NCI-H510A treated with DMSO at 0.1 percent for 48 hours (cell line): ENCODE results near the gene LEMD2.
A peak's percentile ranks its signal among the peaks of the same experiment; 100 is the strongest.

ENCODE experiments used
- DNase-seq: peaks from one replicate; lab custom pipeline; 2025; lab: John Stamatoyannopoulos, UW

The LEMD2 gene

DNA sequence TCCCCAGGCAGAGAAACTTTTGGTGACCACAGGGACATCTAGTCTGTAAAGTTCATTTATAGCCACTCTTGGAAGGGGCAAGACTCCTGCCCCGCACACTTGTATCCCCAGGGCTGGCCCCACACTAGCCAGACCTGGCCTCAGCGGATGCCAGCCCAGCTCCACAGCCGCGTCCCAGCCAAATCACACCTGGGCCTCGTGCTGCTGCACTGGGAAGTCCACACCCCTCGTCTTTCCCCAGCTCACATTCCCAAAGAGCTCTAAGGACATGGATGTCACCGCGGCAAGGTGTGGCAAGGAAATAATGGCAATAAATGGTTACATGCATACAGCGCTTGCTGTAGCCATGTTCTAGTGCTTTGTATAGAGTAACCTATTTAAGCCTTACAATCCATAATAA is 50.8 kb downstream of the LEMD2 start:
- DNase-seq = no peak

- no peak for DNase-seq
These were observed 51.5 kb downstream of the LEMD2 start for GRCh38 chr6:33737267-33738026.

DNA sequence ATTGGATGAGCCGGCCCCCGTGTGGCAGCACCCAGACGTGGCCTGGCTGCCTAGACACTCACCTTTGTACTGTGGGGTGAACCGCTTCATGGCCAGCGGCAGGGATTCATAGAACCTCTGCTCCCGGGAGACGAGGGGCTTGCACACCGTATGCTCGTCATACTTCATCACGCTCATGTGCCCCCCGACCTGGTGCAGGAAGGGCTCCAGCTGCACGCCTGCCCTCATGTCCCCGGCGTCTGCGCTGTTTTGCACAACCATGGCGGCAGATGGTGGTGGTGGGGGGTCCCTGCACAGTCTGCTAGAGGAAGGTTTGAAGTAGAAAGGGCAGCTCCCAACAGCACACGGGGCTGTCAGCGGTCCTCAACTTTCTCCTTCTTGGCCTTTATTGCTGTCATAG is 53.7 kb downstream of the LEMD2 start:
- DNase-seq = no peak

DNA sequence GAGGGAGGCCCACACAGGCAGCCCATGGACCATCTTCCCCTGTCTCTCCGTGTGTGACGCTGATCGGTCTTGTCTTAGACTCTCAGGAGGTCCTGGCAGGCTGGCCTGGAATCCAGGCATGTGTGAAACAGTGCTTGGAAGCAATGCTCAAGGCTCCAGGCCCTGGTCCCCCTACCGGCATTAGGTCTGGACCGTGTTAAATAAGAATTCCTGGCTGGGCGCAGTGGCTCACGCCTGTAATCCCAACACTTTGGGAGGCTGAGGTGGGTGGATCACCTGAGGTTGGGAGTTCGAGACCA is 55.3 kb downstream of the LEMD2 start:
- DNase-seq = no peak

DNA sequence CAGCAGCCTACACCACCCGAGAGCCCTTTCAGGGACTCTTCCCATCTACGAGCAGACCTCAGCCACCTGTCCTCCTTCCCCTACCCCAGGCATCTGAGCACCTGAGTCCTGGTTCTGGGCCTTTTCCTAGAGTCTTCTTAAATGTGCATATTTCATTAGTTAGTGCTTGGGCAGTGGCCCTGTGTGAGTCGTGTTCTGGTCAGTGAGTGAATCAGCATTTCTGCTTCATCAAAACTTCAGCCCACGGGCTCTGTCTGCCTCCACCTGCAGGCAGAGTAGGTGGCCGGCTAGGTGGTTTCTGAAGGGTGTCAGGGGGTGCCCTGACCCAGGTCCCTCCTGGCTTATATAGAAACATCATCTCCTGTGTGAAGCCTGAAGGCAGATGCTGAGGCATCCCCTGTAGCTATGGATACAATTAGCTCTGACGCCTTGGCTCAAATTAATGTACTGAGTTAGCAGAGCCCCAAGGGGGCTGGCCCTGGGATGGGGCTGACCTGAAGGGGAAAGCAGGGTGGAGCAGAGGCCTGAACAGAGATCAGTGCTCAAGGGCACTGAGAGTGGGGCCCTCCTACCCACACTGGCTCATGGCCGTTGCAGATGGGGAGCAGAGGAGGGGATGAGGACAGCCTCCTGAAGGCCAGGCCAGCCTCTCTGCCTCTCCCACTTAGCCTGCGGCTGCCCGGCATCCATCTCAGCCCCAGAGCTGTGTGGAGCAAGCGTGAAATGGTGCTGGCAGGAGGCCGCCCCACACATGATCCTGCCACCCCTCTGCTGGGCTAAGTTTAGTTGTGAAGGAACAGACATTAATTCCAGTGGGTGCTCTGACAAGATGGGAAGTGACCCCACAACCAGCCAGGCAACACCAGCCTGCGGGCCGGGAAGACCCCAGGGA is 55.9 kb downstream of the LEMD2 start:
- DNase-seq = no peak

DNA sequence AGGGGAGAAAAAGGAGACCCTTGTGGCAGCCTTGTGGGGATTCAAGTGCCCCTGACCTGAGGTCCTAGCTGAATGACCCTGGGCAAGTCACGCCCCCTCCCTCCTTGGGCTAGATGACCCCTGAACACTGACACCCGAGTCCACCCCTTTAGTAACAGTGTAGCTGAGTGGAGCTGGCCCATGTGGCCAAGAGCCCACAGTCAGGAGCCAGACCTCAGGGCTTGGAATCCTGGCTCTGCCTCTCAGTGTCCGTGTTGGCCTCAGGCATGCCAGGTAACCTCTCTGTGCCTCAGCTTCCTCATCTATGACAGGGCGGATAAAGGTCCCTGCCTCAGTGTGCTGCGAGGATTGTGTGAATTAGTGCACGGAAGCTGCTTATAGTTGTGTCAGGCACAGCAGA is 56.5 kb downstream of the LEMD2 start:
- no peak for DNase-seq

DNA sequence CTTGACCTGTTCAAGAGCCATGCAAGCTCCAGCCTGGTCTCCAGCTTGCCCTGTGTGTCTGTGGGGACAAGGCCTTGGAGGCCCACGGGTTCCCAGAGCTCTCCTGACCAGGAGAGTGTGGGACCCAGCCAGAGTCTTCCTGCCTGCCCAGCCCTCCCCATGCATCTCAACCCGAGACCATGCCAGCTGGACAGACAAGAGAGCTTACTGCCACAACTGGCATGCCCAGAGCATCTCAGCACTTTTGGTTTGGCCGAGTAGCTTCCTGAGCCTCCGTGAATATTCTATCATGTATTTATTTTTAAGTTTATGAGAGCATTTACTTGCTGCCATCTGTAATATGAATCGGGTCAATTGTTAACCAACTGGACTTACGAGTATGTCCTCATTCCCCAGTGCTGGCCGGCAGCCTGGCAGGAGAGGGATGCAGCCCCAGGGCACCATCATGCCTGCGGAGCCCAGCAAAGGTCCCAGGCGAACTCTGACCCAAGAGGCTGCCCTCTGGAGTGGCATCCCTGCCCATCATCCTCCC is 57.1 kb downstream of the LEMD2 start:
- no peak for DNase-seq

GRCh38 chr6:33731035-33731434 is 57.9 kb downstream of the LEMD2 start:
- DNase-seq = no peak

GRCh38 chr6:33730611-33731010 is 58.3 kb downstream of the LEMD2 start:
- no peak for DNase-seq

DNA sequence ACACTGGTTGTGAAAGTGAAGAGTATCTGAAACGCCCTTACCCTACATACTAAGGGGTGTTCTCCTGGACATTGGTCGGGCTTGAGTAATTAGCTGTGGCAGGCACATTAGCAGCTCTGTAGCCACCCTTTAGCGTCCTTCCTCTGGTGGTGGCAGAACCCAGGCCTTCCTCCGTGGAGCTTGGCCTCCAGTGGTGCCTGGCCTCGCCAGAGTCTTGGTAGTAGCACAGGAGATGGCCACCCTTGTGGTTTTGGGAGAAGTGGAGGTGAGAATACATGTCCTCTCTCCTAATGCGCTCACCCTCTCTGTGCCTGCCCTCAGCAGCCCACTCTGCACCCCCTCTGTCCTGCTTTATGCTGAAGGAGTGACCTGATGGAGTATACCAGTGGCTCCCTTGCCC is 59.9 kb downstream of the LEMD2 start:
- no peak for DNase-seq

DNA sequence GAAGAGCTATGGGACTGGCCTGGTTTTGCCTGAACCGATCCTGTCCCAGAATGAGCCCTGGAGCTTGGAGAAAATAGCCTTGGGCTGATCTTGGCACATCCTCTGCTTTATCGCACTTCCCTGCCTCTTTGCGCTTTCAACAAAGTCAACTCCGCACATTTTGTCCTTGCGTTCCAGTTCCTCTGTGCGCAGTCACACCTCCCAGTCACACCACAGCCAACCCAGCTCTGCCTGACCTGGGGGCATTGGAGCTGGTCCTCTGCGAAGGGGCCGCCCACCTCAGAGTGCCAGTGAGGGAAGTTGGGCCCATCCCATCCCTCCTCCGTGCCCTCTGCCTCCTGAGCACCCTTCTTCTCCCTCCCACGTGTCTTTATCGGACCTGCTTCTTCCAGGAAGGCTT is 60.5 kb downstream of the LEMD2 start:
- no peak for DNase-seq

DNA sequence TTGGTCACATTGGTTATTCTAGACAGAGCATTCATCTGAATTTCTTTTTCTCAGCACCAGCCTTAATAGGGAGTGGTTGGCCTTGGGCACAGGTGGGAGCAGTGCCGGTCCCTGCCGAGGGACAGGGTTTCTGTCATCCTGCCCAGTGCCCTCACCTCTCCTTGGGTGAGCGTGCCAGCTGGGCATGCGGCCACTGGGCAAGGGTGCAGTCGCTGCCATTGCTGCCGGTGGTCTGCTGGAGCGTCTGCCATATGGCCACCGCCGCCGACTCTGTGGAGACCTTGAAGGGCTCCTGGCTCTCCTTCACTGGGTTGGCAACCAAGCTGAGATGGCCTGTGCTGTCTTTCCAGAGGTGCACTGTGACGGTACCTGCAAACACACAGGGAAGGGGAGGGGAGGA is 61.0 kb downstream of the LEMD2 start:
- no peak for DNase-seq

GRCh38 chr6:33727126-33727525 is 61.8 kb downstream of the LEMD2 start:
- DNase-seq = no peak

GRCh38 chr6:33726696-33727095 is 62.2 kb downstream of the LEMD2 start:
- no peak for DNase-seq

DNA sequence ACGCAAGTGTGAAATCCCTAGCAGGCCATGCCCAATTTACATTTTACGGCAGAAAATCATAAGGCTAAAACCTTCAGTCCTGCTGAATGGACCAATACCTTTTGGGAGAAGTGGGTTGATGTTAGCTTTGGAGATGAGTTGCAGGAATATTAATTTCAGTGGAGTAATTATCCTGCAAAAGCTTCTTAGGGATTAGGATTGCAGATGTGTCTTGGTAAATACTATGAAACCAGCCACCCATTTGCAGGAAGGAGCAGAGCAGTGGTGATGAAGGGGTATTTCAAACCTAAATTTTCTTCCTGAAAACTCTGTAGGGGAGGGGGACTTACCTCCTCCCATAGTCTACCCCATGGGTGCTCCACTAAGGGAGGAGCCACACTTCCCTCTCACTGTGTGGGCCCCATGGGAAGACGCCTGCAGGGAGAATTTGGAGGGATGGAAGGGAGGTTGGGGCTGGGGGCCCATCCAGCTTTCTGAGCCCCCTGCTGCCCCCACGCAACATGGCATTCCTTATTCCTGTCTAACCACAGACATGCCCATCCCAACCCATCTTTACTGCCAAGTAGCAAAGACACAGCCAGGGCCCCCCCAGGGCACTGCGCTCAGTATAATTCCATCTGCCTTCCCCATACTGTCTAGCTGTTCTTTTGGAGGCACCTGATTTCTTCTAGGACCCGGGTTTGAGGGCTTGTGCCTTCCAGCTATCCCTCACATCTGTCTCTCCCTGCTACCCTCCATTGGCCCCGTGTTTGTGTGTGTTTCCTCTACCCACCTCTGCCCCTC is 62.8 kb downstream of the LEMD2 start:
- DNase-seq = no peak

GRCh38 chr6:33725222-33725621 is 63.7 kb downstream of the LEMD2 start:
- no peak for DNase-seq

- DNase-seq = no peak
These were observed 64.6 kb downstream of the LEMD2 start for GRCh38 chr6:33724102-33725023.

- DNase-seq = no peak
These were observed 65.4 kb downstream of the LEMD2 start for GRCh38 chr6:33723371-33724085.

DNA sequence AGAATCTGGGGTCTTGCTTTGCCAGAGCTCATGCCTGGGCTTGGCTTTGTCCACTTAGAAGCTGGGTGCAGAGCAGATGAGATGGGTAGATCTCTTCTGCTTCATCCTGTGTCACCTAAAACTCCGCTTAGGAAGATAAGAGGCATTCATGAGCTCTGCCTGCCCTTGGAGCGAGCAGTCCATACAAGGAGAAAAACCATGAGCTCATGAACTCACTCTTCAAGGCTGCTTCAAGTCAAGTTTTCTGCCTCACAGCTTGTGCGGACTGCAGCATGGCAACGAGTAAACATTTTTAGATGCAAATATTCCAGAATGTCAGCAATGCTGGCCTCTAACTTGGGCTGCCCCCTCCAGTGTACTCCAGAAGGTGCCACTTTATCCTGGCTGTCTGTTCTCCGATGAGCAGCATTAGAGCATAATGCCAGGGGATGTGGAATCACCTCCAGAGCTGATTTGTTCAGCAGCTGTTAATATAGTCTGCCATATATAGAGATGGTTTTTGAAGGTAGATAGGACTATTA is 66.8 kb downstream of the LEMD2 start:
- peak; percentile 47 for DNase-seq

DNA sequence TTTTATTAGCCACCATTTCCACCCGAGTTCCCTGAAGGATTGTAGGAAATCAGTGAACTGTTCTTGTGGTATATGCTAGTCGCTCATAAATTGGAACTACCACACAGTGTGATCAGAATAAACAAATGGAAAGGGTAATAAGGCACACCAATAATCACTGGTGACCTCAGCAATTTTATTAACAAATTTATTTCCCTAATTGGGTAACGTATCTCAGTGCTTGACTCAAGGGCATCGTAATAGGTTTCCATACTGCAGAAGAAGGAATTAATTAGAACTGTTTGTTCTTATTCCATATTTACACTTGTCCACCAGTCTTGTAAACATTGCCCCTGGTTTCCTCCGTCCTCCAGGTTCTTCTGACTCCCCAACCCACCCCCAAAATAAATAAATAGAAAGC is 67.4 kb downstream of the LEMD2 start:
- no peak for DNase-seq
